Esophagus muscularis mucosa (tissue), 4 donors: ENCODE data around the gene DNAH3. TPM values are rescaled to one million over a fixed set of nuclear protein-coding genes. Genes with fewer than 3 reads are reported as not detected.
"Not testable (repeated sequence)": the region's sequence is repeated elsewhere in the genome, so short reads cannot be mapped to it uniquely, and the experiment has no call there.

Experiments used
- DNase-seq: peaks from one replicate; pipeline ENCODE4 v3.0.0-alpha.2; 2017; ENCODE audit errors: extremely low spot score
- H3K27ac ChIP-seq, 4 donors: fragments of 200-600 bp; sonication (generic); replicated peaks in 1 of 4; 1 replicate in 3 of 4; 2 replicates in 1 of 4; pipeline ENCODE4 v1.5.1; 2016 to 2019; ENCODE audit warnings: mild to moderate bottlenecking in 1 of 4
- H3K27me3 ChIP-seq, 4 donors: fragments of 200-600 bp; sonication (generic); one replicate each; pipeline versions ENCODE4 v1.5.1 to v1.6.0; 2016 to 2019
- H3K36me3 ChIP-seq, 4 donors: fragments of 200-600 bp; sonication (generic); one replicate each; pipeline ENCODE4 v1.5.1; 2016 to 2019
- H3K4me1 ChIP-seq, 4 donors: fragments of 200-600 bp; sonication (generic); one replicate each; pipeline ENCODE4 v1.5.1; 2016 to 2019
- H3K4me3 ChIP-seq, 4 donors: fragments of 200-600 bp; sonication (generic); 1 replicate in 2 of 4; 2 replicates in 2 of 4; pipeline ENCODE4 v1.5.1; 2016 to 2019; ENCODE audit warnings: mild to moderate bottlenecking in 4 of 4, moderate library complexity in 1 of 4
- H3K9me3 ChIP-seq, 4 donors: fragments of 200-600 bp; sonication (generic); 1 replicate in 3 of 4; 2 replicates in 1 of 4; pipeline ENCODE4 v1.5.1; 2016 to 2019
- EP300 ChIP-seq: sonication (generic); formaldehyde crosslinking; IDR thresholded peaks from one replicate; pipeline ENCODE4 v1.6.1; 2017; ENCODE audit warnings: antibody characterized with exemption
- POLR2A ChIP-seq: fragments of 450-650 bp; IDR thresholded peaks from one replicate; pipeline ENCODE4 v1.6.1; 2017; ENCODE audit warnings: antibody characterized with exemption, moderate library complexity, mild to moderate bottlenecking, low read depth
- POLR2AphosphoS5 ChIP-seq, 2 donors: sonication (generic); formaldehyde crosslinking; IDR thresholded peaks; one replicate each; pipeline ENCODE4 v1.6.1; 2017; ENCODE audit warnings: antibody characterized with exemption in 2 of 2
- WGBS: methylation state at CpG from one replicate; pipeline ENCODE4 v1.1.5; 2018; 5-methylcytosine and 5-hydroxymethylcytosine counted together
- intact Hi-C: fragments of 100-400 bp; cut with DNase I; formaldehyde crosslinking; loops from one replicate; pipeline ENCODE4 v1.15.1; 2023
- total RNA-seq, 4 donors: library from RNA; depleted of rRNA; stranded (reverse); fragments of >200 nt; gene quantifications; one replicate each; pipeline versions ENCODE4 v1.1.0 to v1.2.1, GENCODE V29; 2016
- TF ChIP-seq, protein P1 (sequence below), 3 experiments: fragments of 200-600 bp in 2 of 3; fragments of 450-650 bp in 1 of 3; sonication (generic) in 2 of 3; IDR thresholded peaks; one replicate each; pipeline ENCODE4 v1.5.1; 2017 to 2019; ENCODE audit warnings: antibody characterized with exemption in 3 of 3, mild to moderate bottlenecking in 2 of 3, moderate library complexity in 1 of 3

DNAH3 gene
- total RNA-seq, 4 donors from 2014 or later, result under 0.01 to 0.13 TPM; not detected in 2

DNA sequence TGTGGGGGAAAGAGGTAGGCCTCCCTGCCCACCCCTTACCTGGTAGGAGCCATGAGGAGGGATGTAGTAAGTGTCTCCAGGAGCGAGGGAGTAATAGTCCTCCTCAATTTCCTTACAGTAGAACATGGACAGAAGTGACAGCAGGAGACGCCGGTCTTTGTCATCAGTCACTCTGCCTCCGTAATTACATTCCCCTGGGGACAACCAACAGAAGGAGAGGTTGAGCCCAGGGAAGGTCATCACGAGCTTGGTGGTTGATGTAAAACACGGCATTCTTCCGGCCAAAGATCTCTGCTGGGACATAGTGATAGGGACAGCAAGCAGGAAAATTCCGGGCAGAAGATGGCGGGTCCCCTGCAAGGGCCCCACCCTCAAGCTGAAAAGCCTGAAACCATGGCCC lies 202.2 kb downstream of the DNAH3 start:
- 90% methylated on average over 9 of the region's 9 CpGs for WGBS
- no peaks in the 10 kb centered on the region for H3K4me1 ChIP-seq
- DNase-seq, result no peak

DNA sequence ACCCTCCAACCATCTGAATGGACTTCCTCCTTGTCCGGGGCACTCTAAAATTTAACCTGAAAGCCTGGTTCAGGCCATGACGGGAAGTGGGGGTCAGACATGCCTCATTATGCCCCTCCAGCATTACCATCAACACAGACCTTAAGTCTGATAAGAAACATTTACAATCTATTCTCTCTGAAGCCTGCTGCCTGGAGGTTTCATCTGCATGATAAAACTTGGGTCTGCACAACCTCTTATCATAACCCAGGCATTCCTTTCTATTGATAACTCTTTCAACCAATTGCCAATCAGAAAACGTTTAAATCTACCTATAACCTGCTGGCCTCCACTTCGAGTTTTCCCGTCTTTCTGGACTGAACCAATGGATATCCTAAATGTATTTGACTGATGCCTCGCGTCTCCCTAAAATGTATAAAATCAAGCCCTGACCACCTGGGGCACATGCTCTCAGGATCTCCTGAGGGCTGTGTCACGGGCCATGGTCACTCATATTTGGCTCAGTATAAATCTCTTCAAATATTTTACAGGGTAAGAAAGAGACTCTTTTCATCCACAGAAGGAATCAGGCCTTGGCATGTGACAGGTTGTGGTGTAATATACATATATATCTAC lies 204.5 kb downstream of the DNAH3 start:
- Histone ChIP-seq H3K27me3 (no peaks in the 10 kb centered on the region), H3K36me3 (no peaks in the 10 kb centered on the region), H3K4me1 (no peaks in the 10 kb centered on the region), H3K27ac (no peak overlapping the region), H3K9me3 (no peaks in the 10 kb centered on the region), H3K4me3 (no peak overlapping the region)
- no peak for DNase-seq
- intact Hi-C loops, result loop anchor here (10.0 kb wide), 1 partner anchor 101 kb away; no protein-coding TSS in a partner anchor
- 89% methylated on average over 8 of the region's 8 CpGs for WGBS
- TF ChIP-seq EP300 (no peak), POLR2AphosphoS5 (IDR thresholded peaks at IDR 0.05) (no peak), POLR2A (no peak)
- TF ChIP-seq, protein P1, sequence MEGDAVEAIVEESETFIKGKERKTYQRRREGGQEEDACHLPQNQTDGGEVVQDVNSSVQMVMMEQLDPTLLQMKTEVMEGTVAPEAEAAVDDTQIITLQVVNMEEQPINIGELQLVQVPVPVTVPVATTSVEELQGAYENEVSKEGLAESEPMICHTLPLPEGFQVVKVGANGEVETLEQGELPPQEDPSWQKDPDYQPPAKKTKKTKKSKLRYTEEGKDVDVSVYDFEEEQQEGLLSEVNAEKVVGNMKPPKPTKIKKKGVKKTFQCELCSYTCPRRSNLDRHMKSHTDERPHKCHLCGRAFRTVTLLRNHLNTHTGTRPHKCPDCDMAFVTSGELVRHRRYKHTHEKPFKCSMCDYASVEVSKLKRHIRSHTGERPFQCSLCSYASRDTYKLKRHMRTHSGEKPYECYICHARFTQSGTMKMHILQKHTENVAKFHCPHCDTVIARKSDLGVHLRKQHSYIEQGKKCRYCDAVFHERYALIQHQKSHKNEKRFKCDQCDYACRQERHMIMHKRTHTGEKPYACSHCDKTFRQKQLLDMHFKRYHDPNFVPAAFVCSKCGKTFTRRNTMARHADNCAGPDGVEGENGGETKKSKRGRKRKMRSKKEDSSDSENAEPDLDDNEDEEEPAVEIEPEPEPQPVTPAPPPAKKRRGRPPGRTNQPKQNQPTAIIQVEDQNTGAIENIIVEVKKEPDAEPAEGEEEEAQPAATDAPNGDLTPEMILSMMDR (IDR thresholded peaks at IDR 0.05), result no peak

More for the DNA sequence above, 202.2 kb downstream of the DNAH3 start:
- no peaks in the 10 kb centered on the region for H3K36me3 ChIP-seq
- no peak overlapping the region for H3K27ac ChIP-seq
- no peak overlapping the region for H3K4me3 ChIP-seq
- no peaks in the 10 kb centered on the region for H3K27me3 ChIP-seq
- intact Hi-C loops, result loop anchor here (10.0 kb wide), 1 partner anchor 104 kb away; no protein-coding TSS in a partner anchor
- H3K9me3 ChIP-seq, result no peaks in the 10 kb centered on the region
- no peak for TF ChIP-seq EP300
- no peak for TF ChIP-seq POLR2A
- TF ChIP-seq POLR2AphosphoS5 (IDR thresholded peaks at IDR 0.05), result no peak
- TF ChIP-seq, protein P1 (IDR thresholded peaks at IDR 0.05), result no peak

DNA sequence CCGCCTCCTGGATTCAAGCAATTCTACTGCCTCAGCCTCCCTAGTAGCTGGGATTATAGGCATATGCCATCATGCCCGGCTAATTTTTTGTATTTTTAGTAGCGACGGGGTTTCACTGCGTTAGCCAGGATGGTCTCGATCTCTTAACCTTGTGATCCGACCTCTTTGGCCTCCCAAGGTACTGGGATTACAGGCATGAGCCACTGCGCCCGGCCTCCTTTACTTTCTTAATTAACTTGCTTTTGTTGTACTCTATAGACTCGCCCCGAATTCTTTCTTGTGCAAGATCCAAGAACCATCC lies 205.1 kb downstream of the DNAH3 start:
- not testable (repeated sequence) for H3K4me1 ChIP-seq, H3K27ac ChIP-seq, H3K27me3 ChIP-seq, H3K9me3 ChIP-seq, DNase-seq, H3K36me3 ChIP-seq, H3K4me3 ChIP-seq
- 95% methylated on average over 11 of the region's 11 CpGs for WGBS
- intact Hi-C loops, result loop anchor here (10.0 kb wide), 1 partner anchor 101 kb away; no protein-coding TSS in a partner anchor

DNA sequence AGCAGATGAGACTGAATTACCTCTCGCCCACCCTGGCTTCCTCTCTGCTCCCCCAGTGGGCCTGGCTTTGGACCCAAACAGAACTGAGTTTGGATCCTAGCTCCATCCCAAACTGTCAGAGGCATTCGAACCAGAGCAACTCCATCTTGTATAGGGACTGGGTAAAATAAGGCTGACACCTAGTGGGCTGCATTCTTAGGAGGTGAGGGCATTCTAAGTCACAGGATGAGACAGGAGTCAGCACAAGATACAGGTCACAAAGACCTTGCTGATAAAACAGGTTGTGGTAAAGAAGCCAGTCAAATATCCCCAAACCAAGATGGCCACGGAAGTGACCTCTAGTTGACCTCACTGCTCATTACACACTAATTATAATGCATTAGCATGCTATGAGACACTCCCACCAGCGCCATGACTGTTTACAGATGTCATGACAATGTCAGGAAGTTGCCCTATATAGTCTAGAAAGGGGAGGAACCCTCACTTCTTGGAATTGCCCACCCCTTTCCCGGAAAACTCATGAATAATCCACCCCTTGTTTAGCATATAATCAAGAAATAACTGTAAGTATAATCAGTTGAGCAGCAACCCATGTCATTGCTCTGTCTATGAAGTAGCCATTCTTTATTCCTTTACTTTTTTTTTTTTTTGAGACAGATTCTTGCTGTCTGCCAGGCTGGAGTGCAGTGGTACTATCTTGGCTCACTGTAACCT lies 205.6 kb downstream of the DNAH3 start:
- intact Hi-C loops, result loop anchor here (10.0 kb wide), 1 partner anchor 100 kb away; no protein-coding TSS in a partner anchor

DNA sequence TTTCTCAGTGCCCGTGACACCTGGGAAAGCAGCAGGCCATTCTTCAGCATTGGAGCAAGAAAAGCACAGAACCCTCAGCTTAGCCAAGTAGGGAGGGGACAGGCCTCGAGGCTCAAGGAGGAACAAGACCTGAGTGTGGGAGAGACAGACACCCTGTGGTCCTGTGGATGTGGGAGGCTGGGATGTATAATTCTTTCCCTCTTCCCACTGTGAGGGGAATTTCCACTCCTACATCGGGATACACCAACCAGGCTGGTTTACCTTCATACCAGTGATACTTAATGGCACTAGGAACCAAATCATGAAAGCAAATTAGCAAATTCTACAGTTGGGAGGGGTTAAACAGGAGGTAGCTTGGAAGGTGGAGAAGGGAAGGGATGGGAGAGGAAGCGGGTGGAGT lies 208.4 kb downstream of the DNAH3 start:
- no peaks in the 10 kb centered on the region for H3K9me3 ChIP-seq
- no peaks in the 10 kb centered on the region for H3K36me3 ChIP-seq
- H3K27ac ChIP-seq, result no peak overlapping the region
- 81% methylated on average over 4 of the region's 4 CpGs for WGBS
- no peak for DNase-seq
- intact Hi-C loops, result loop anchor here (10.0 kb wide), 1 partner anchor 97 kb away; no protein-coding TSS in a partner anchor
- no peak overlapping the region for H3K4me3 ChIP-seq
- H3K27me3 ChIP-seq, result no peaks in the 10 kb centered on the region
- no peak for TF ChIP-seq POLR2AphosphoS5 (IDR thresholded peaks at IDR 0.05)
- TF ChIP-seq EP300, result no peak
- TF ChIP-seq, protein P1 (IDR thresholded peaks at IDR 0.05), result no peak
- TF ChIP-seq POLR2A, result no peak
- H3K4me1 ChIP-seq, result no peaks in the 10 kb centered on the region

More for the DNA sequence above, 205.6 kb downstream of the DNAH3 start:
- H3K27ac ChIP-seq, result no peak overlapping the region
- DNase-seq, result no peak
- no peaks in the 10 kb centered on the region for H3K9me3 ChIP-seq
- H3K27me3 ChIP-seq, result no peaks in the 10 kb centered on the region
- no peaks in the 10 kb centered on the region for H3K36me3 ChIP-seq
- H3K4me3 ChIP-seq, result no peak overlapping the region
- TF ChIP-seq, protein P1 (IDR thresholded peaks at IDR 0.05), result peak in 2 of 3 experiments; percentile 27 to 29
- TF ChIP-seq POLR2A (no peak), EP300 (no peak), POLR2AphosphoS5 (IDR thresholded peaks at IDR 0.05) (no peak)
- 96% methylated on average over 4 of the region's 5 CpGs for WGBS
- H3K4me1 ChIP-seq, result no peaks in the 10 kb centered on the region
